ENCODE measurements around the gene SLC24A4. TPM values are rescaled to one million over a fixed set of nuclear protein-coding genes. Genes with fewer than 3 reads are reported as not detected.

SLC24A4 gene
- total and polyA plus RNA-seq, 2 experiments from 2014 or later = 0.46 to 0.50 TPM

DNA sequence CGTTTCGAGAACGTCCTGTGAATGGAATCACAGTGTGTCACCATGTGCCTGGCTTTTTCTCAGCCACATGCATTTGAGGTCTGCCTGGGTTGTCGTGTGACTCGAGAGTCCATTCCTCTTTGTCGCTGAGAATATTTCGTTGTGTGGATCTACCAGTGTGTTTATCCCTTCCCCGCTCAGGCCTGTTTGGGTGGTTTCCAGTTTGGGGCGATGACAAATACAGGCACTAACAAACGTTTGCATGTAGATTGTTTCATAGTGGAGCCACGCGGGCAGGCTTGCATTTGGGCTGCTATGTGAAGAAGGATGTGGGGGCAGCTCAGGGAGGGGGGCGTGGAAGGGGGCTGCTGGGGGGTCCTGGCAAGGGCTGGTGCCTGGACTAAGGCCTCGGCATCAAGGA, 204.8 kb downstream of the SLC24A4 start:
- DNase-seq (ENCODE audit: low spot score) = no peak
- TF ChIP-seq EZH2phosphoT487 (IDR thresholded peaks at IDR 0.05; ENCODE audit: low read depth, severe bottlenecking, unreplicated experiment) = no peak
- TF ChIP-seq, protein P1, sequence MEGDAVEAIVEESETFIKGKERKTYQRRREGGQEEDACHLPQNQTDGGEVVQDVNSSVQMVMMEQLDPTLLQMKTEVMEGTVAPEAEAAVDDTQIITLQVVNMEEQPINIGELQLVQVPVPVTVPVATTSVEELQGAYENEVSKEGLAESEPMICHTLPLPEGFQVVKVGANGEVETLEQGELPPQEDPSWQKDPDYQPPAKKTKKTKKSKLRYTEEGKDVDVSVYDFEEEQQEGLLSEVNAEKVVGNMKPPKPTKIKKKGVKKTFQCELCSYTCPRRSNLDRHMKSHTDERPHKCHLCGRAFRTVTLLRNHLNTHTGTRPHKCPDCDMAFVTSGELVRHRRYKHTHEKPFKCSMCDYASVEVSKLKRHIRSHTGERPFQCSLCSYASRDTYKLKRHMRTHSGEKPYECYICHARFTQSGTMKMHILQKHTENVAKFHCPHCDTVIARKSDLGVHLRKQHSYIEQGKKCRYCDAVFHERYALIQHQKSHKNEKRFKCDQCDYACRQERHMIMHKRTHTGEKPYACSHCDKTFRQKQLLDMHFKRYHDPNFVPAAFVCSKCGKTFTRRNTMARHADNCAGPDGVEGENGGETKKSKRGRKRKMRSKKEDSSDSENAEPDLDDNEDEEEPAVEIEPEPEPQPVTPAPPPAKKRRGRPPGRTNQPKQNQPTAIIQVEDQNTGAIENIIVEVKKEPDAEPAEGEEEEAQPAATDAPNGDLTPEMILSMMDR (IDR thresholded peaks at IDR 0.05; ENCODE audit: poor library complexity) = no peak
- TF ChIP-seq EZH2 (IDR thresholded peaks at IDR 0.05; ENCODE audit: borderline replicate concordance) = no peak
- 88% methylated on average over 13 of the region's 14 CpGs for WGBS (ENCODE audit: low lambda C conversion rate, missing lambda C conversion rate)
- H3K4me1 ChIP-seq (ENCODE audit: insufficient read depth) = no peaks in the 10 kb centered on the region
- H2AFZ ChIP-seq = no peak overlapping the region
- no peaks in the 10 kb centered on the region for H3K9me3 ChIP-seq (ENCODE audit: low read depth)
- H4K20me1 ChIP-seq (ENCODE audit: insufficient read depth, poor library complexity, severe bottlenecking) = no peaks in the 10 kb centered on the region
- no peak overlapping the region for H3K4me3 ChIP-seq
- H3K9me2 ChIP-seq (replicated peaks; ENCODE audit: insufficient read depth) = no peaks in the 10 kb centered on the region
- no peak overlapping the region for H3K4me2 ChIP-seq
- no peak overlapping the region for H3K27ac ChIP-seq
- H3K79me2 ChIP-seq = peaks cover 6% of the 10 kb centered on the region
- H3K27me3 ChIP-seq = no peaks in the 10 kb centered on the region
- H3K36me3 ChIP-seq (replicated peaks; ENCODE audit: insufficient read depth, low read depth) = no peaks in the 10 kb centered on the region

DNA sequence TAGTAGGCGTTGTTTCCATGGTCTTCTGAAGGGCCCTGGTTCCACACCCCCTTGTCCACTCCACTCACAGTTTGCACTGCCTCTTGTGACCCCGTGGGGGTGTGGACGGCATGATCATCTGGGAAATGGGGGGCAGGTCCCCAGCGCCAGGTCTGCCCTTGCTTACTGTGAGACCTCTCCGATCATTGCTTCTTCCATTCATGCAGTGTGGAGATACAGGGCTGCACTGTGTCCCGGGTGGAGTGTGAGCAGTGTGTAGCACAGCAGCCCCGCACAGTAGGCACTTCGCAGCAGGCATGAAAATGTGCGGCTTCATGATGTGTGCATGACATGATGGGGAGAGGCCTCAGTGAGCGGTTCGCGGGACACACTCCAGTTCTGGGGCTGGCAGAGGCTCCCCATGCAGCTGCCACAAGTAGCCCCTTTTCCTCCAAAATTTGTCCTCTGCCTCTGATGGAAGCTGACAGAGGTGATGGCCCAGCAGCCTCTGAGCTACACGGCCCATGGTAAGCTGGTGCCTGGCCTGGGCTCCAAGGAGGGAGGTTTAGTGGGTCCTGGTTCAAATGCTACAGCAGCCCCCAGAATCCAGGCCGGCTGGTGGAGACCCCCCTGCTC, 205.6 kb downstream of the SLC24A4 start:
- Histone ChIP-seq H3K4me1 (ENCODE audit: insufficient read depth) (no peaks in the 10 kb centered on the region), H3K9me2 (replicated peaks; ENCODE audit: insufficient read depth) (no peaks in the 10 kb centered on the region), H3K27ac (no peak overlapping the region), H3K27me3 (no peaks in the 10 kb centered on the region), H3K4me2 (no peak overlapping the region), H3K36me3 (replicated peaks; ENCODE audit: insufficient read depth, low read depth) (no peaks in the 10 kb centered on the region), H3K4me3 (no peak overlapping the region), H3K9me3 (ENCODE audit: low read depth) (no peaks in the 10 kb centered on the region), H4K20me1 (ENCODE audit: insufficient read depth, poor library complexity, severe bottlenecking) (no peaks in the 10 kb centered on the region), H3K79me2 (peaks cover 6% of the 10 kb centered on the region), H2AFZ (no peak overlapping the region)
- no peak for DNase-seq (ENCODE audit: low spot score)
- TF ChIP-seq, protein P1 (IDR thresholded peaks at IDR 0.05; ENCODE audit: poor library complexity) = no peak
- TF ChIP-seq EZH2 (IDR thresholded peaks at IDR 0.05; ENCODE audit: borderline replicate concordance) = no peak
- no peak for TF ChIP-seq EZH2phosphoT487 (IDR thresholded peaks at IDR 0.05; ENCODE audit: low read depth, severe bottlenecking, unreplicated experiment)
- 94% methylated on average over 12 of the region's 14 CpGs for WGBS (ENCODE audit: low lambda C conversion rate, missing lambda C conversion rate)

DNA sequence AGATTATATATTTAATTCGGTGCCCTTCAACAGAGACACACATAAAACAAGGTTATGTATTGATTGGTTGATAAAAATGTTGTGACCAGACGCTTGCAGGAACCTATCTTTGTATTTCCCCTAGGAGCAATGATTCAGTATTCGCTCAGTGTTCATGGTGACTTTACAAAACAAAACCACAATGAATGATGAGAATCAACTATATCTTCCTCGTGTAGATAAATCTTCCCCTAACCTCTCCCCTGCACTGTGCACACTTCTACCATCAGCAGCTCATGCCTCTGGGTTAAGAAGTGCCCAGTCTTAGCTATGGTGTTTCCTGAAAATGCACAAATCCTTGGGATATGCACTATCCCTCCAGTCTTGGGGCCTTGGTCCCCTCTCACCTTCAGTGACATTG, 206.9 kb downstream of the SLC24A4 start:
- no peaks in the 10 kb centered on the region for H3K27me3 ChIP-seq
- DNase-seq (ENCODE audit: low spot score) = no peak
- no peaks in the 10 kb centered on the region for H4K20me1 ChIP-seq (ENCODE audit: insufficient read depth, poor library complexity, severe bottlenecking)
- TF ChIP-seq, protein P1 (IDR thresholded peaks at IDR 0.05; ENCODE audit: poor library complexity) = no peak
- TF ChIP-seq EZH2 (IDR thresholded peaks at IDR 0.05; ENCODE audit: borderline replicate concordance) (no peak), EZH2phosphoT487 (IDR thresholded peaks at IDR 0.05; ENCODE audit: low read depth, severe bottlenecking, unreplicated experiment) (no peak)
- no peak overlapping the region for H2AFZ ChIP-seq
- H3K9me2 ChIP-seq (replicated peaks; ENCODE audit: insufficient read depth) = no peaks in the 10 kb centered on the region
- WGBS (ENCODE audit: low lambda C conversion rate, missing lambda C conversion rate) = 86% methylated on average over 4 of the region's 4 CpGs
- H3K36me3 ChIP-seq (replicated peaks; ENCODE audit: insufficient read depth, low read depth) = no peaks in the 10 kb centered on the region
- no peaks in the 10 kb centered on the region for H3K4me1 ChIP-seq (ENCODE audit: insufficient read depth)
- no peak overlapping the region for H3K4me2 ChIP-seq
- no peak overlapping the region for H3K4me3 ChIP-seq
- H3K9me3 ChIP-seq (ENCODE audit: low read depth) = no peaks in the 10 kb centered on the region
- no peak overlapping the region for H3K27ac ChIP-seq
- H3K79me2 ChIP-seq = peaks cover 6% of the 10 kb centered on the region

Measured in hepatocyte (in vitro differentiated cells).